Glomerular visceral epithelial cell (primary cell): Measurements from ENCODE around the gene ASIC4.

Source experiments
- DNase-seq: peaks from one replicate; pipeline ENCODE4 v3.0.0-alpha.2; 2016; ENCODE audit errors: extremely low spot score

The ASIC4 gene

DNA sequence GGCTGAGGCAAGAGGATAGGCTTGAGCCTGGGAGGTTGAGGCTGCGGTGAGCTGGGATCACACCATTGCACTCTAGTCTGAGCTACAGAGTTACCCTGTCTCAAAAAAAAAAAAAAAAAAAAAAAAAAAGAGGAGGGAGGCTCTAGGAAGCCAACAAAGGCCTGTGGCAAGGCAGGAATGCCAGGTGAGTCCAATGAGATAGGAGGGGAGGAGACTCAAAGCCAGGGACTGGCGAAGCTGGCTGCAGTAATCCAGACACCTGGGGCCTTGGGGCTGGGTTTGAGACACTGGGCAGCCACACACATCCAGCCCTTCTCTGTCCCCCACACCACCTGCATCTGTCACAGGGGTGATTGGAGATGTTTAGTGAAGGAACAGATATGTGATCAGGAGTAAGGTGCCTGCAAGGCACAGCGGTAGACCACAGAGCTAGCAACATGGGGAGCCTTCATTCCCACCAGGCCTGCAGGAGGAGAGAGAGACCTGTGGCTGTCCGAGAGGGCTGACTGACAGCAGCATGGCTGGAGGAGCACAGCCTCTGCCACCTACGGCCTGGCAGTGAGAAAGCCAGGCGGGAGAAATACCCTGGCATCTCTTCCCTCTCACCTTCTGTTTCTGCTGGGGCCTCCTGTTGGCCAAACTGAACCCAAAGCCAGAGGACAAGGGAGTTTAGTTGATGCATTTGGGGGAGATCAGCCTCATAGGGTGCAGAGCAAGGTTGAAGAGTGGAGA lies 19.8 kb downstream of the ASIC4 start:
- no peak for DNase-seq

DNA sequence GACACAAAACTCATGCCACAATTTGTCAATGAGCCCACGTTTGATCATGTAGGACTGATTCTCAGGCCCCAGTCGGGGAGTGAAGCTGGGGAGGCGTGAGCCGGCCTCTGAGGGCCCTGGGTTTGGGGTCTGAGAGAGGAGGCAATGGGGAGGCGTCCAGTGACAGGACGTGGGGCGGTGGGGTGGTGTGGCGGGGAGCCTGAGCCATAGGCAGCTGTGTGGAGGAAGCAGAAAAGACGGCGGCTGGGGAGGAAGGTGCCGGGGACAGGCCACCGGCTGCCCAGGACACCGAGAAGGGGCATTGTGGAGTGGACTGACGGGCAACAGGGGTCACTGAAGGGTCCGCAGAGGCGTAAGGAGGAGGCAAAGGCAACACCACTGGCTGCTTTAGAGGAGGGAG lies 22.1 kb downstream of the ASIC4 start:
- DNase-seq: no peak

DNA sequence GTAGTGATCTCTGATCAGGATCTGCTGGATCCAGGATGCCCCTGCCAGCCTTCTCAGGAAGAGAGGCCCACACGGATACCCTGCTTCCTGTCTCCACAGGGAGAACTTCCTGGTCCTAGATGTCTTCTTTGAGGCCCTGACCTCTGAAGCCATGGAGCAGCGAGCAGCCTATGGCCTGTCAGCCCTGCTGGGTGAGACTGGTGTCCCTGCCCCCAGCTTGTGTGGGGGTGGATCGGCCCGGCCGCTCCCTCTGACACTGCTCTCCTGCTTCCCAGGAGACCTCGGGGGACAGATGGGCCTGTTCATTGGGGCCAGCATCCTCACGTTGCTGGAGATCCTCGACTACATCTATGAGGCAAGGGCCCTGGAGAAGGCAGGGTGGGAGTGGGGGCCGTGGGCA lies 22.7 kb downstream of the ASIC4 start:
- DNase-seq: no peak

GRCh38 chr2:219537657-219538488 lies 23.6 kb downstream of the ASIC4 start:
- DNase-seq: no peak

DNA sequence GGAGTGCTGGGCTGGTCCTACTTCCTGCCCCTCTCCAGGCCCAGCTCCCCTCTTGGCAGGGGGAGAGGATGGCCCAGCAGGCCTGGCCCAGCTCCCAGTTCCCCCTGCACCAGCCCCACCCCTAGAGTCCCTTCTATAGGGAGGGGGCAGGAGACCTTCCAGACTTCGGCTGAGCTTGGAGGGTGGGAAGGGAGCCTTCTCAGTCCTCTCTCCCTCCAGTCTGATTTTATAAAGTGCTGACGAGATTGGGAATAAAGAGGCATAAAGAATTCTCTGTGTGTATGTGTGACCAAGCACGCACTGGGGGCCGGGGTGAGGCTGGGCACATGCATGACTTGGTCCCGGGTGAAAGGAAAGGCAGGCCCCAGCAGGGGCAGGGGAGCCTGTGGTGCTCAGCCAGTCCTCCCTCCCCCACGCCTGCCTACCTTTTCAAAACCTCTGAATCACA lies 24.2 kb downstream of the ASIC4 start:
- DNase-seq: peak; percentile 24

- DNase-seq: no peak
These were observed 24.9 kb downstream of the ASIC4 start for GRCh38 chr2:219538956-219539788.

- DNase-seq: no peak
These were observed 25.8 kb downstream of the ASIC4 start for GRCh38 chr2:219539926-219540678.

- DNase-seq: no peak
These were observed 26.7 kb downstream of the ASIC4 start for GRCh38 chr2:219540784-219541504.

- peak; percentile 87 for DNase-seq
These were observed 27.4 kb downstream of the ASIC4 start for GRCh38 chr2:219541611-219542180.

DNA sequence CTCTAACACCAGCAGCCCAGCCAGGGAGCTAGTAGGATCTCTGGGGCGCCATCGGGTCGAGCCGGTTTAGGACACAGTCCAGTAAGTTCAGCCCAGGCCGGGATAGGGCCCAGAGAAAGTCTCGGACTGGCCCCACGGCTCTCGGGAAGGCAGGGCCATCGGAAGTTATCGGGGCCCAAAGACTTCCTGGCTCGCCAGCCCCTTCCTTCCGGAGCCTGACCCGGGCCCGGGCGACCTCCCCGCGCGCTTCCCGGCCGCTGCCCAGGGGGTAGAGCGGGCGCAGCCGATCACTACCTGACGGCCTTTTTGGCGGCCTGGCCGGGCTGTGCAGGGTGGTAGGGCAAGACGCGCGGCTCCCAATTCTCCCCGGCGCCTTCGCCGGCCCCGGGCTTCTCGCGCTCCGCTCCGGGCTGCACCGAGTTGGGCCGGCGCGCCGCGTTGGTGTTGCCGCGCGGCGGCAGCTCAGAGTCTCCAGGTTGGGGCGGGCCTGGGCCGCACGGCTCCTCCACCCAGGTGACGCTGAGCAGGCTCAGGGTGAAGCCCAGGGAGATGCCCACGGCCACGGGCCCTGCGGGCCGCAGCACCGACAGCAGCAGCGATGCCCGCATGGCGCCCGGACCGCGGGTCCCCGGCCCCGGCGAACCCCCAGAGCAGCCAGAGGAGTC lies 28.8 kb downstream of the ASIC4 start:
- peak; percentile 65 for DNase-seq

DNA sequence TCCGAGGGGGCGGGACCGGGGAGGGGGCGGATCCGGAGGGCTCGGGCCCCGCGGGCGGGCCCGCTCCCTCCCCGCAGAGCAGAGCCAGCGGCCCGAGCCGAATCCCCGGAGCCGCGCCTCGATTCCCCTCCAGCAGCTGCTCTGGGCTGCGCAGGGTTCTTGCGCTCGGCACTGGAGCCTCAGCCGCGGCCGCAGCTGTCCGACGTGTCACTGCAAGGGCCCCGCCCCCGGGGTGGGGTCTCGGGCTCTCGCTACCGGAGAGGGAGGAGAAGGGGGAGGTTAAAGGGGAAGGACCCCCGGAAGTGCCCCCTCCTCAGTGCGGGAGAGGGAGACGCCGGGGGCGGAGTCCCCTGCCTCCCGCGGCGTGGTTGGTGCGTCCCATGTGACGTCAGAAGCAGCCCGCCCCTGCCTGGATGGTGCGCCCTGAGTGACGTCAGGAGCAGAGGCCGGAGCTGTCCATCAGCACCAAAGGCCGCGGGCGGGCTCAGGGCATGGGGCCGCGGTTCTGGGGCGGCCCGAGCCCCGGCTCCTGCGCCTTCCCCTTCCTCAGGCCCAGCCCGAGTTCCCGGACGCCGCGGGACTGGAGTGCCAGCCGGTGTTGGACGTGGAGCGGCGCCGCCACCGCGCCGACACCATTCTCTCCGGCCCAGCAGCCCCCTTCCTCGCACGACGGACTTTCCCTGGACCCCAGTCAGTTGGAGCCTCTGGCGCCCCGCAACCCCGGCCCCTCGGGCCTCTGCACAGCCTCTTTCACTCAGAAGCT lies 29.5 kb downstream of the ASIC4 start, which contains the start of the genes CHPF and TMEM198:
Gene CHPF, minus strand, starts transcription at position 214 of the 763 bp plus-strand sequence. CDS start 271 bp downstream, outside the sequence.
Gene TMEM198, plus strand, starts transcription at position 433 of the 763 bp plus-strand sequence. CDS start 700 bp downstream, outside the sequence.
- peak; percentile 99 for DNase-seq

DNA sequence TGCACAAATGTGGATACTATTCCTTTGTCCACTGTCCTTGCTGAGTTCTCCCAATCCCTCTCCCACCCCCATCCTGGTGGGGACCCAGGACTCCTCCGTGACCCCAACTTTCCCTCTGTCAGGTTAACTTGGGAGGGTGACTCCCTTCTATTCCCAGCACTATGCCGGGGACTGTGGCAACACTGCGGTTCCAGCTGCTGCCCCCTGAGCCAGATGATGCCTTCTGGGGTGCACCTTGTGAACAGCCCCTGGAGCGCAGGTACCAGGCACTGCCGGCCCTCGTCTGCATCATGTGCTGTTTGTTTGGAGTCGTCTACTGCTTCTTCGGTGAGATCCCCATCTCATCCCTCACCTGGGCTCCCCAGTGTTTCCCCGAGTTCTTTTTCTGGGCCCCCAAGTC lies 30.3 kb downstream of the ASIC4 start:
- no peak for DNase-seq

DNA sequence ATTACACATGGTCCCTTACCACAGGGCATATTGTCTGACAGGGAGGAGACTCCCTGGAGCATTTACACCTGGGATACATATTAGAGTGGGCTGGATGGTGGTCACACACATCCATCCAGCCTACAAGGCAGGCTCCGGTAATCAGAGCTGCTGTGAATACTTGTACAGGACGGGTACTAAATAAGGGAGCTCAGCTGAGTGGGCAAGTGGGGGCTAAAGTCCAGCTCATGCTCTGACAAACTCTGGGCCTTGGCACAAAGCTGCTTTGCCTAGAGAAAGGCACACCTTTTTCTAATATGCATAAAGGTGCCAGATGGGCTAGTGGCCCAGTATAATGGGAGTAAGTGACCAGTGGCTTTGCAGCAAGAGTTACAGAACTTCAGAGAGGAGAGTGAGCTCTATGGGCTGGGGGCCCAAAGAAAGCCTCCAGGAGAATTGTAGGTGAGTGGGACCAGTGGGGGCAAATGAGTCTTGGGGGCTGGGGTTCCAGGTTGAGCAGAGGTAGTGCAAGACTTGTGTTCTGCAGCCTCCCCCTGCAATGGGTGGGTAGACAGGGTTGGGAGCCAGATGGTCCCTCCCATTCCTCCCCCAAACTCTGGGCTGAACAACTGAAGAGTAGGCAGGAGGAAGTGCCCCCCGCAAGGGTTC lies 31.1 kb downstream of the ASIC4 start:
- DNase-seq: no peak

- no peak for DNase-seq
These were observed 31.7 kb downstream of the ASIC4 start for GRCh38 chr2:219545943-219546352.

GRCh38 chr2:219547621-219548020 lies 33.3 kb downstream of the ASIC4 start:
- DNase-seq: no peak

GRCh38 chr2:219548990-219549389 lies 34.7 kb downstream of the ASIC4 start:
- DNase-seq: no peak

GRCh38 chr2:219549619-219550018 lies 35.3 kb downstream of the ASIC4 start:
- no peak for DNase-seq
